ENCODE measurements around the gene TMC2. TPM values are rescaled to one million over a fixed set of nuclear protein-coding genes. Genes with fewer than 3 reads are reported as not detected.

The TMC2 gene
- polyA plus RNA-seq, 3 donors, result 0.20 to 0.38 (median 0.32) TPM

DNA sequence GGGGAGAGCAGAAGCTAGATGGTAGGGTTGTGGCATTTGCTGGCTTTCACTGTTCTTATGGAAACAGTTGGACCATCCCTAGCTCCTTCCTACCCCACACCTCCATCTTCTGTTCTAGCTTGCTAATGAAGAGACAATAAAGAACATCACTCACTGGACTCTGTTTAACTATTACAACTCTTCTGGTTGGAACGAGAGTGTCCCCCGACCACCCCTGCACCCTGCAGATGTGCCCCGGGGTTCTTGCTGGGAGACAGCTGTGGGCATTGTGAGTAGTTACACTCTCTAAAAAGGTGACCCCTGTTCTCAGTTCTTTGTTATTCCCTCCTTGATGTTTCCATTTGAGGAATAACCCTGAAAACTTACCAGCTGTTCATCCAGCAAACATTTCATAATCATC, 75.7 kb downstream of the TMC2 start:
- no peak for DNase-seq (ENCODE audit: extremely low read depth in 1 of 11, low read depth in 9 of 11, low spot score in 4 of 11)

DNA sequence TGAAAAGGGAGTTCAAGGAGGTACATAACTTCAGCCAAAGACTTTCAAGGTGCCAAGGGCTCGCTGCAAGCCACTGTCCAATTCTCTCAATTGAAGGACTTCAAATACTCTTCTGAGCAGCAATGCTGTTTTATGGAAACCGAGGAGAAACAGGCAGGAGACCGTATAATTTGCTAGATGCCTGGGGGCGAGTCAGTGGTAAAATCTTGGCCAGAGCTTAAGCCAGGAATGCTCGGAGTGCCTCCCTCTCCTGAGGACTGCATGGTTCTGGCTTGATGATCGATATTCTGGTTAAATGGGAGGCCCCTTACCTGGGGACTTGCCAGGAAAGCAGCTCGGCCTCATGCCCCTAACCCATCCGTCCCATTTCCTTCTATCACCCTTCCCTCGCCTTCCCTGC, 80.3 kb downstream of the TMC2 start:
- no peak for DNase-seq (ENCODE audit: extremely low read depth in 1 of 11, low read depth in 9 of 11, low spot score in 4 of 11)

- DNase-seq (ENCODE audit: extremely low read depth in 1 of 11, low read depth in 9 of 11, low spot score in 4 of 11), result no peak
Observed at GRCh38 chr20:2617099-2617714, 80.8 kb downstream of the TMC2 start.

DNA sequence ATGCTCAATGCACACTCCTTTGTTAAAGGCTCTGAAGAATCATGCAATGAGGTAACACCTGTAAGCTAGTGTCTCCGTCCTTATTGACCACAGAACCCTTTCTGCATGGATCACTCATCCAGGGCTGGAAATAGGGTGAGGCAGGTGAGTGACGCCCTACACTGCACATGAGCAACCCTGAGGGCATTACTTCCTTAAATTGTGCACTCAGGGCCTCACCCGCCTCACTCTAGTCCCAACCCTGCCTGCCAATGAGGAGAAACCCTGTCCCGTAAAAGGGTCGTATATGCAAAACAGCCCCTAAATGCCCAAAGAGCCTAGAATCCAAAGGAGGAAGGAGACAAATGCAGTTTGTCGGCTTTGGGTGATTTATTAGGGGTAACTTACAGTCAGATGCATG, 82.4 kb downstream of the TMC2 start:
- DNase-seq (ENCODE audit: extremely low read depth in 1 of 11, low read depth in 9 of 11, low spot score in 4 of 11), result no peak

GRCh38 chr20:2619337-2619736, 83.0 kb downstream of the TMC2 start:
- DNase-seq (ENCODE audit: extremely low read depth in 1 of 11, low read depth in 9 of 11, low spot score in 4 of 11), result no peak

DNA sequence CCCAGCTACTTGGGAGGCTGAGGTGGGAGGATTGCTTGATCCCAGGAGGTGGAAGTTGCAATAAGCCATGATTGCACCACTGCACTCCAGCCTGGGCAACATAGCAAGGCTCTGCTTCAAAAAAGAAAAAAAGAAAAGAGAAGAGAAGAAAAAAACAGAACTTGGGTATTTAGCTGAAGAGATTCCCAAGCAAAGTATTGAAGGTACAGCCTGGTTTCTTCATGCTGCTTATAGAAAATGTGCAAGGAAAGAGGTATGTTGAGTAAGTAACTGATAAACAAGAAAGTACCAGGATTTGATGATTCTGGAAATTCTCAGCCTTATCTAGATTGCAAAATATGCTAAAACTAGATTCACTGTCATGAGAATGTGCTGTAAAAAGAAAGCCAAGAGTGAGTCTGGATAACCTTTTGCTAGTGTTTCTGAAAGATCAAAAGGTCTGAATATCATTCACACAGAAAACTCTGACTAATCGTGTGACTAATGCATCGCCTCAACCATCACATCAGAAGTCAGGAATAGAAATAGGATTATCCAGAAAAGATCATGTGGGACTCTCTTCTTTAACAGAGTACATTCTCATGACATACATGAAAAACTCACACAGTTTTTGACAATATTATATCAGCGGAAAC, 83.7 kb downstream of the TMC2 start:
- DNase-seq (ENCODE audit: extremely low read depth in 1 of 11, low read depth in 9 of 11, low spot score in 4 of 11), result no peak

DNA sequence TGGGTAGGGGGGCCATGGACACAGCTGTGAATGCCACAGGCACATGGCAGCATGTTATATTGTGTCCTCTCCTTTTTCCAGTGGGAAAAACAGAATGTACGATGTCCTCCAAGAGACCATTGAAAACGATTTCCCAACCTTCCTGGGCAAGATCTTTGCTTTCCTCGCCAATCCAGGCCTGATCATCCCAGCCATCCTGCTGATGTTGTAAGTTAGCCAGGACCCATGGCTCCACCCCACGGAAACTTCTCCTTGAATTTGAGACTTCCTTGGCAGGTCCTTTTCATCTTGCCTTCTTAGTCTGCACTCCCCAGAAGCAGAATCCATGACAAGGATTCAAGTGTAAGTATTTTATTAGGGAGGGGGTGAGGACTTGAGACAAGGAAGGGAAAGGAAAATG, 87.8 kb downstream of the TMC2 start:
- no peak for DNase-seq (ENCODE audit: extremely low read depth in 1 of 11, low read depth in 9 of 11, low spot score in 4 of 11)

DNA sequence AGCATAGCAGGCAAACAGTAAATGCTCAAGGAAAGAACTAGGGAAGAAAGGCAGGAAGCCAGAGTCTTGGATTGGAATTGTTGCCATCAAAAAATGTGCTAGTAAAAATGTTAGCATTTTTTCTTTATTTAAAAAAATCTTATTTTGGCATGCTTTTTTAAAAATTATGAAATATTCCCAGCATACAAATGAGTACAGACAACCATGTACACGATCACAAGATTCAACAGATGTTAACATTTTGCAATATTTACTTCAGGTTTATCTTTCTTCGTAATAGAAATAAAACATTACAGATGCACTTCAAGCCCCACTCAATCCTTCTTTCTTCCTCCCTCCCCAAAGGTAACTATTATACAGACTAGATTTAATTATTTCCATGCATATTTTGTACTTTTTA, 88.7 kb downstream of the TMC2 start:
- DNase-seq (ENCODE audit: extremely low read depth in 1 of 11, low read depth in 9 of 11, low spot score in 4 of 11), result no peak

DNA sequence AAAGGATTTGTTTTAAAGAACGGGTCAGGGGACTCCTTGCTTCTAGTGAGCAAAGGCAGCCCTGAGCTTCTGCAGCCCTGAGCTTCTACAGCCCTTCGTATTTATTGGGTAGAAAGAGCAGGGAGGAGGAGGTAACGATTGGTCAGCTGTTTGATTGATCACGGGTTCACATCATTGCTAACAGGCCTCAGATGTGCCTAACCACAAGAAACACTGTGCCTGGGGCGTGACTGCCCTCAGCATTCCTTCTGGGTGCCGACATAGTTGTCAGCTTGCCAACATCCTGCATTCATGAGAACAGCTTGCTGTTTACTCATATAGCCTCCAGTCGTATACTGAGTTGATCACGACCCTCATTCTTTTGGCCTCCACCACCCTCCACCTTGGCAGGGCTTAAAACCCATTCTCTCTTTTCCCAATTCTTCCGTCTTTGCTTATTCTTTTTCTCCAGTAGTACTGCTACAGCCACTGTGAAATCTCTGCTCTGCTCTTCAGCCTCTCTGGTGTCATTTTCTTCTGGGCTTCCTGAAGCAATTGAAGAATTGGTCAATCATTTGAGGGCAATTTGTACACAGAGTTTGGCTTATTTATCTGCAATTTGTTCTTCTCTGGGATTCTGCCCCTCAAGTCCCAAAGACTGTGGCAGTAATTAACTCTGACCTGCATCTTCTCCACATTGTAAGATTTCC, 90.6 kb downstream of the TMC2 start:
- no peak for DNase-seq (ENCODE audit: extremely low read depth in 1 of 11, low read depth in 9 of 11, low spot score in 4 of 11)

GRCh38 chr20:2631228-2631627, 94.9 kb downstream of the TMC2 start:
- no peak for DNase-seq (ENCODE audit: extremely low read depth in 1 of 11, low read depth in 9 of 11, low spot score in 4 of 11)

DNA sequence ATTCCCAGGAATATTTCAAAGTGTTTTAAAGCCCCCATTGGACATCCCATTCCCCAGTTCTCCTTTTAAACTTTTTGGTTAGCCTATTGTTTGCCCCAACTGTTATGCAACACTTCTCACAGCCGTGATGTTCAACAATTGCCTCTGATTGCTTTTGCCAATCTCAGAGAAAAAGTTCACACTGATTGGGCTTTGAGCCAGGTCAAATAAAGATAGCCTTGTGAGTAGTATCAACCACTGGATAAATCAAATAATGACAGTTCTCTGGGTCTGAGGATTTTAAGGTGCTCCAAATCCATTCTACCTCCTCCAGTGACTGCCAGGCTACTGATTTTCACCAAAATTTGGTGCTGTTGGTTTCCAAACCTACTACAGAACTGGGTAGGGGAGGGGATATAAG, 97.0 kb downstream of the TMC2 start:
- DNase-seq (ENCODE audit: extremely low read depth in 1 of 11, low read depth in 9 of 11, low spot score in 4 of 11), result no peak

GRCh38 chr20:2637246-2637645, 100.9 kb downstream of the TMC2 start:
- DNase-seq (ENCODE audit: extremely low read depth in 1 of 11, low read depth in 9 of 11, low spot score in 4 of 11), result no peak

DNA sequence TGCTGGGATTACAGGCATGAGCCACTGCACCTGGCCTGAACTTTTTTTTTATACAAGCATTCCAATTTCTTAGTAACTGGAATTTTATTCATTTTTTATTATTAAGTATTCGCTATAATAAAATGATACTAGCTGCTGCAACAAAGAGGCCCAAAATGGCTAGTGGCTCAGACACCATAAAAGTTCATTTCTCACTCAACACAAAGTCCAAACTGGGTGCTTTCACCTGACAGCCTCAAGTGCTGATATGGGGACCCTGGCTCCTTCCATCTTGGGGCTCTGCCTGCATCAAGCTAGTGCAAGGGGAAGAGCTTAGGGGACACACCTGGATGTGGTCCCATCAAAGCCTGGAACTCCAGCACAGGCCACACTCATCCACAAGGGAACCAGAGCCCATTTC, 103.9 kb downstream of the TMC2 start:
- no peak for DNase-seq (ENCODE audit: extremely low read depth in 1 of 11, low read depth in 9 of 11, low spot score in 4 of 11)

DNA sequence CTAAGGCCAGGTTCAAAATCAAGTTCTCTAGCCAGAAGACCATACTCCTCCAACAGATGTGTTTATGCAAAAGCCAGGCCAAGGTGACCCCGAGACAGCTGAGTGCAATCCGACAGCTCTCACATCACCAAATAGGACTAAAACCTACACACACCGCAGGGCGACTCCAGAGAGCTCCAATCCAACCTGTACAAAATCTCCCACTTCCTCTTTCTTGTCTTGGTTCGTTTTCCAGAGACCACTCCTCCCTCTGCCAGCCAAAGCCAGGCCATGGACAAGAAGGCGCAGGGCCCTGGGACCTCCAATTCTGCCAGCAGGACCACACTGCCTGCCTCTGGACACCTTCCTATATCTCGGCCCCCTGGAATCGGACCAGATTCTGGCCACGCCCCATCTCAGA, 104.5 kb downstream of the TMC2 start:
- no peak for DNase-seq (ENCODE audit: extremely low read depth in 1 of 11, low read depth in 9 of 11, low spot score in 4 of 11)

- no peak for DNase-seq (ENCODE audit: extremely low read depth in 1 of 11, low read depth in 9 of 11, low spot score in 4 of 11)
Observed at GRCh38 chr20:2643708-2644107, 107.3 kb downstream of the TMC2 start.

- DNase-seq (ENCODE audit: extremely low read depth in 1 of 11, low read depth in 9 of 11, low spot score in 4 of 11), result peak; percentile 73 to 92 (median 89)
Observed at GRCh38 chr20:2651772-2652723, 115.7 kb downstream of the TMC2 start, which contains the start of gene NOP56. NOP56 (plus strand) TSS chr20:2652632; CDS start chr20:2652661, 29 bp downstream.

DNA sequence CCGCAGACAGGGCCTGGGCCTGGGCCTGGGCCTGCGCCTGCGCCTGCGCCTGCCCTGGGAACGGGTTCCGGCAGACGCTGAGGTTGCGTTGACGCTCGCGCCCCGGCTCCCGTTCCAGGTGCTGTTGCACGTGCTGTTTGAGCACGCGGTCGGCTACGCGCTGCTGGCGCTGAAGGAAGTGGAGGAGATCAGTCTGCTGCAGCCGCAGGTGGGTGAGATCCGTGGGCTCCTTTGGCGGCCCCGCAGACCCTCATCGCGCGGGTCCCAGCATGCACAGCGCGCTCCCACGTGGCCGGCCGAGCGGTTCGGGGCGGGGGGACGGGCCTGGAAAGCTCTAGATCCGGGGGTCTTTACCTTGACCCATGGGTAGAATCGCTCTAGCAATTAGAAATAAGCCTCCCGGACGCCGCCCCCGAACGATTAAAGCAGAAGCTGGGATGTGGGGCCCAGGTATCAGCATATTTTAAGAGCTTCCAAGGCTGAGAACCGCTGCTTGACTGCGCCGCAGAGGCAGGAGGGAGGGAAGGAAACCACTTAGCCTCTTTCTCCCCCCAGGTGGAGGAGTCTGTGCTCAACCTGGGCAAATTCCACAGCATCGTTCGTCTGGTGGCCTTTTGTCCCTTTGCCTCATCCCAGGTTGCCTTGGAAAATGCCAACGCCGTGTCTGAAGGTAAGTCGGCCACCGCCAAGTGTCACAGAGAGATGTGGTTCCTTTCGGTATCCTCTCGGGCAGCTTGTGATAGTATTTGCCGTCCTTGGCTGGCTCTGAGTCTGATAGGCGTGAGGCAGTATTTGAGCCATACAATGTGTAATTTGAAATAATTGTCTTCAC, 116.6 kb downstream of the TMC2 start:
- peak in 7 of 11 donors; percentile 11 to 34 (median 27) for DNase-seq (ENCODE audit: extremely low read depth in 1 of 11, low read depth in 9 of 11, low spot score in 4 of 11)

DNA sequence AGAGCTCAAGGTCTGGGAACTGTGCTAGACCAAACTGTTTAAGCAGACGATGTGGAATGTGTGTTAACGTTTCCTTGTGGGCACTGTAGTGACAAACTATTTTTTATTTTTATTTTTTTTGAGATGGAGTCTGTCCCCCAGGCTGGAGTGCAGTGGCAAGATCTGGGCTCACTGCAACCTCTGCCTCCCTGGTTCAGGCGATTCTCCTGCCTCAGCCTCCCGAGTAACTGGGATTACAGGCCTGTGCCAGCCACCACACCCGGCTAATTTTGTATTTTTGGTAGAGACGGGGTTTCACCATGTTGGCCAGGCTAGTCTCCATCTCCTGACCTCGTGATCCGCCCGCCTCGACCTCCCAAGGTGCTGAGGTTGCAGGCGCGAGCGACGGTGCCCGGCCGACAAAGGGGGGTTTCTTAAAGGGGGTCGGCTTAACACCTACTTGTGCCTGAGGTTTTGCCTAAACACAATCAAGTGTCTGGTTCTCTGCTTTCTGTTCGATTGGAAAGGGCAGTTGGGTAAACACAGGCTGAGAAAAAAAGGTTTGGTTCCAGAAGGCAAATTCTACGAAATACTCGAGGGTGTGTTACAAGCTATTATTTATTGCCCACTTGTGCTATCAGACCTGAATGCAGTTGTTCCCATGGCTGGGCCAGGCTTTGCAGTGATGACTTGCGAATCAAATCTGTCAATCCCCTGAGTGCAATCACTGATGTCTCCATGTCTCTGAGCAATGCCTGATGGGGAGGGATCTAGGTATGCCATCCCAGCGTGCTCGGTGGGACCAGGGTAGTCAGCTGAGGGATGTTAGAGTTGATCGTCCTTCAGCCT, 117.4 kb downstream of the TMC2 start:
- DNase-seq (ENCODE audit: extremely low read depth in 1 of 11, low read depth in 9 of 11, low spot score in 4 of 11), result no peak
